ENCODE data around the gene CHI3L2.
"Not testable (repeated sequence)": the region's sequence is repeated elsewhere in the genome, so short reads cannot be mapped to it uniquely, and the experiment has no call there.

GRCh38 chr1:111215285-111215684, 12.2 kb upstream of the CHI3L2 start:
- TF ChIP-seq CTCF, POLR2A (IDR thresholded peaks at IDR 0.05): not testable (repeated sequence)
